ENCODE results near the gene GALNTL6.
"Not testable (repeated sequence)": the region's sequence is repeated elsewhere in the genome, so short reads cannot be mapped to it uniquely, and the experiment has no call there.

The GALNTL6 gene

GRCh38 chr4:172826861-172827260 is 1013.7 kb downstream of the GALNTL6 start:
- DNase-seq, result no peak

GRCh38 chr4:172830295-172830764 is 1017.1 kb downstream of the GALNTL6 start:
- DNase-seq, result no peak

- no peak for DNase-seq
Measured at GRCh38 chr4:172836661-172837060, 1023.5 kb downstream of the GALNTL6 start.

- DNase-seq, result no peak
Measured at GRCh38 chr4:172838111-172838510, 1024.9 kb downstream of the GALNTL6 start.

- no peak for DNase-seq
Measured at GRCh38 chr4:172838943-172839342, 1025.7 kb downstream of the GALNTL6 start.

- no peak for DNase-seq
Measured at GRCh38 chr4:172842779-172843178, 1029.6 kb downstream of the GALNTL6 start.

GRCh38 chr4:172843192-172843591 is 1030.0 kb downstream of the GALNTL6 start:
- DNase-seq, result no peak

- no peak for DNase-seq
Measured at GRCh38 chr4:172844556-172844955, 1031.4 kb downstream of the GALNTL6 start.

- DNase-seq, result no peak
Measured at GRCh38 chr4:172845281-172845680, 1032.1 kb downstream of the GALNTL6 start.

- DNase-seq, result no peak
Measured at GRCh38 chr4:172850838-172851237, 1037.6 kb downstream of the GALNTL6 start.

GRCh38 chr4:172851534-172851933 is 1038.3 kb downstream of the GALNTL6 start:
- no peak for DNase-seq

GRCh38 chr4:172857026-172857425 is 1043.8 kb downstream of the GALNTL6 start:
- no peak for DNase-seq

GRCh38 chr4:172858731-172859230 is 1045.6 kb downstream of the GALNTL6 start:
- DNase-seq, result no peak

- DNase-seq, result no peak
Measured at GRCh38 chr4:172865103-172865502, 1051.9 kb downstream of the GALNTL6 start.

GRCh38 chr4:172865531-172866127 is 1052.4 kb downstream of the GALNTL6 start:
- no peak for DNase-seq

GRCh38 chr4:172866421-172866820 is 1053.2 kb downstream of the GALNTL6 start:
- no peak for DNase-seq

- no peak for DNase-seq
Measured at GRCh38 chr4:172867835-172868234, 1054.6 kb downstream of the GALNTL6 start.

GRCh38 chr4:172868271-172868670 is 1055.1 kb downstream of the GALNTL6 start:
- DNase-seq, result no peak

- DNase-seq, result no peak
Measured at GRCh38 chr4:172869621-172870268, 1056.5 kb downstream of the GALNTL6 start.

- DNase-seq, result no peak
Measured at GRCh38 chr4:172871381-172871780, 1058.2 kb downstream of the GALNTL6 start.

GRCh38 chr4:172874944-172875343 is 1061.7 kb downstream of the GALNTL6 start:
- DNase-seq, result no peak

- no peak for DNase-seq
Measured at GRCh38 chr4:172876394-172876793, 1063.2 kb downstream of the GALNTL6 start.

- DNase-seq, result no peak
Measured at GRCh38 chr4:172881645-172882044, 1068.4 kb downstream of the GALNTL6 start.

GRCh38 chr4:172887358-172887757 is 1074.2 kb downstream of the GALNTL6 start:
- not testable (repeated sequence) for DNase-seq

- no peak for DNase-seq
Measured at GRCh38 chr4:172887959-172888358, 1074.8 kb downstream of the GALNTL6 start.

Data from GDM1 (cell line).